HL-60 (cell line): Measurements from ENCODE around the gene CCDC158.

ENCODE experiments used
- DNase-seq, 2 experiments: peaks; one replicate each; pipeline ENCODE4 v3.0.0-alpha.2; 2010 to 2020; ENCODE audit warnings: low read depth in 1 of 2, low spot score in 1 of 2
- H3K27ac ChIP-seq: fragments of 250-450 bp; sonication (Bioruptor Pico); replicated peaks from 2 replicates; pipeline ENCODE4 v1.5.1; 2020; ENCODE audit warnings: mild to moderate bottlenecking, moderate library complexity
- H3K27me3 ChIP-seq: fragments of 250-450 bp; sonication (Bioruptor Pico); 2 replicates; pipeline ENCODE4 v1.5.1; 2021; ENCODE audit warnings: mild to moderate bottlenecking, moderate library complexity; ENCODE audit not compliant: insufficient read depth, poor library complexity, severe bottlenecking
- H3K4me3 ChIP-seq: replicated peaks from 2 replicates; pipeline ENCODE4 v1.5.1; 2011; ENCODE audit warnings: mild to moderate bottlenecking, control low read depth, low read length; ENCODE audit not compliant: insufficient read depth
- GABPA ChIP-seq: IDR thresholded peaks from 2 replicates; pipeline ENCODE4 v1.6.1; 2012; ENCODE audit warnings: low read depth
- POLR2AphosphoS5 ChIP-seq: IDR thresholded peaks from 2 replicates; pipeline ENCODE4 v1.6.1; 2012; ENCODE audit warnings: low read depth
- REST ChIP-seq: IDR thresholded peaks from 2 replicates; pipeline ENCODE4 v1.6.1; 2012; ENCODE audit warnings: low read depth; ENCODE audit not compliant: insufficient replicate concordance
- SPI1 ChIP-seq: IDR thresholded peaks from 2 replicates; pipeline ENCODE4 v1.6.1; 2012; ENCODE audit warnings: low read depth, mild to moderate bottlenecking, borderline replicate concordance
- TF ChIP-seq, protein P1 (sequence below): IDR thresholded peaks from one replicate; pipeline ENCODE4 v1.5.1; 2011; ENCODE audit warnings: low read length, control low read depth, inconsistent platforms; ENCODE audit not compliant: insufficient read depth

Gene CCDC158

DNA sequence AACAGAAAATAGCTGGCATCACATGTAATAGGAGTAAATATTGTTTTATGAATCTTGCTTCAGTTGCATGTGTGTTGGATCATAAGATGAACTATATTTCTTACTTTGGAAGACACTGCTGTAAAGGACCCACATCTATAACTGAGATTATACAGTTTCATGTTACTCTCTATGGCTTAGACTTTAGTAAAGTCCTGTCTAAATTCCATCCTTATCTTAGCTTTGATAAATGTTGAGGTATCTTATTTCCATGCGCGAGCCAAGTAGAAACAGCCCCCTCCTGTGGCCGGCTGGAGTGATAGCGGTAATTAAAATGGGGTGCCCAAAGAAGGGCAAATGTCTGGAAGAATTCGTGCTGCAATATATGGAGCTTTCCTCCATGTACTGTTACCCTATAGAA, 43.0 kb downstream of the CCDC158 start:
- Histone ChIP-seq H3K27ac (no peak overlapping the region), H3K4me3 (no peak overlapping the region), H3K27me3 (no peaks in the 10 kb centered on the region)
- TF ChIP-seq SPI1 (no peak), POLR2AphosphoS5 (no peak), REST (no peak), GABPA (no peak)
- TF ChIP-seq, protein P1, sequence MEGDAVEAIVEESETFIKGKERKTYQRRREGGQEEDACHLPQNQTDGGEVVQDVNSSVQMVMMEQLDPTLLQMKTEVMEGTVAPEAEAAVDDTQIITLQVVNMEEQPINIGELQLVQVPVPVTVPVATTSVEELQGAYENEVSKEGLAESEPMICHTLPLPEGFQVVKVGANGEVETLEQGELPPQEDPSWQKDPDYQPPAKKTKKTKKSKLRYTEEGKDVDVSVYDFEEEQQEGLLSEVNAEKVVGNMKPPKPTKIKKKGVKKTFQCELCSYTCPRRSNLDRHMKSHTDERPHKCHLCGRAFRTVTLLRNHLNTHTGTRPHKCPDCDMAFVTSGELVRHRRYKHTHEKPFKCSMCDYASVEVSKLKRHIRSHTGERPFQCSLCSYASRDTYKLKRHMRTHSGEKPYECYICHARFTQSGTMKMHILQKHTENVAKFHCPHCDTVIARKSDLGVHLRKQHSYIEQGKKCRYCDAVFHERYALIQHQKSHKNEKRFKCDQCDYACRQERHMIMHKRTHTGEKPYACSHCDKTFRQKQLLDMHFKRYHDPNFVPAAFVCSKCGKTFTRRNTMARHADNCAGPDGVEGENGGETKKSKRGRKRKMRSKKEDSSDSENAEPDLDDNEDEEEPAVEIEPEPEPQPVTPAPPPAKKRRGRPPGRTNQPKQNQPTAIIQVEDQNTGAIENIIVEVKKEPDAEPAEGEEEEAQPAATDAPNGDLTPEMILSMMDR: peak; percentile 39
- DNase-seq: peak in 1 of 2 experiments; percentile 35

GRCh38 chr4:76377481-76377901, 43.5 kb downstream of the CCDC158 start:
- DNase-seq: no peak
- H3K27ac ChIP-seq: no peak overlapping the region
- no peaks in the 10 kb centered on the region for H3K27me3 ChIP-seq

GRCh38 chr4:76376534-76376933, 44.4 kb downstream of the CCDC158 start:
- H3K27ac ChIP-seq: no peak overlapping the region
- no peak for TF ChIP-seq POLR2AphosphoS5
- H3K27me3 ChIP-seq: no peaks in the 10 kb centered on the region
- H3K4me3 ChIP-seq: no peak overlapping the region
- no peak for DNase-seq

More at GRCh38 chr4:76377481-76377901, 43.5 kb downstream of the CCDC158 start:
- no peak overlapping the region for H3K4me3 ChIP-seq
- no peak for TF ChIP-seq SPI1
- TF ChIP-seq REST: no peak
- no peak for TF ChIP-seq POLR2AphosphoS5
- no peak for TF ChIP-seq GABPA
- TF ChIP-seq, protein P1: no peak

DNA sequence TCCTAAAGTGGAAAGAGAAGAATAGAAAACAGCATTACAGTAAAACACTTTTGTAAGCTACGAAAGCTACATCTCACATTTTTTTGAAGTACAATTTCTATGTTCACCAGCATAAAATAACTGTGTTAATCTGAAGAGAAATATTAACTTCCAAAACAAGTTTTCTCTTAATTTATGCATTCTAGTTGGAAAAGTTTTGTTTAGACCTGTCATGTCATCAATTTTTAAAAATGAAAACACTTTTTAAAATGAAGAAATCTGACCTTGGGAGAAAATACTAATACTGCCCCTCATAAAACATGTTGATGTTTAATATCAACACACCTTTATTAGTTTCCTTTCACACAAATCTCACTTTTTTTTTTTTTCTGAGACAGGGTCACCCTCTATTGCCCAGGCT, 45.2 kb downstream of the CCDC158 start:
- Histone ChIP-seq H3K27me3 (no peaks in the 10 kb centered on the region), H3K27ac (no peak overlapping the region), H3K4me3 (no peak overlapping the region)
- DNase-seq: no peak
- TF ChIP-seq POLR2AphosphoS5: no peak
- no peak for TF ChIP-seq REST
- TF ChIP-seq, protein P1: no peak
- TF ChIP-seq GABPA: no peak
- no peak for TF ChIP-seq SPI1
